IPS-NIHi7 (cell line): ENCODE data around the gene SEMA6D.
"Not testable (repeated sequence)": the region's sequence is repeated elsewhere in the genome, so short reads cannot be mapped to it uniquely, and the experiment has no call there.

Source experiments
- DNase-seq: peaks from one replicate; pipeline ENCODE4 v3.0.0; 2012; ENCODE audit warnings: mixed read lengths; ENCODE audit errors: extremely low spot score

The SEMA6D gene

GRCh38 chr15:47718497-47719437, 1.5 kb downstream of the SEMA6D start:
- DNase-seq = peak; percentile 20

GRCh38 chr15:47719730-47720129, 2.4 kb downstream of the SEMA6D start:
- no peak for DNase-seq

- no peak for DNase-seq
These were observed 3.2 kb downstream of the SEMA6D start for GRCh38 chr15:47720555-47720954.

- no peak for DNase-seq
These were observed 4.4 kb downstream of the SEMA6D start for GRCh38 chr15:47721676-47722075.

- DNase-seq = no peak
These were observed 7.0 kb downstream of the SEMA6D start for GRCh38 chr15:47724346-47724745.

- no peak for DNase-seq
These were observed 7.7 kb downstream of the SEMA6D start for GRCh38 chr15:47725051-47725450.

GRCh38 chr15:47725906-47726305, 8.6 kb downstream of the SEMA6D start:
- no peak for DNase-seq

GRCh38 chr15:47726399-47726823, 9.1 kb downstream of the SEMA6D start:
- DNase-seq = no peak

- no peak for DNase-seq
These were observed 9.8 kb downstream of the SEMA6D start for GRCh38 chr15:47727137-47727536.

GRCh38 chr15:47727676-47728075, 10.4 kb downstream of the SEMA6D start:
- DNase-seq = no peak

GRCh38 chr15:47728426-47728825, 11.1 kb downstream of the SEMA6D start:
- no peak for DNase-seq

GRCh38 chr15:47728886-47729285, 11.6 kb downstream of the SEMA6D start:
- no peak for DNase-seq

GRCh38 chr15:47731230-47731629, 13.9 kb downstream of the SEMA6D start:
- no peak for DNase-seq

- DNase-seq = no peak
These were observed 14.9 kb downstream of the SEMA6D start for GRCh38 chr15:47732248-47732647.

GRCh38 chr15:47733085-47733484, 15.8 kb downstream of the SEMA6D start:
- no peak for DNase-seq

- peak; percentile 41 for DNase-seq
These were observed 19.0 kb downstream of the SEMA6D start for GRCh38 chr15:47736143-47736786.

- DNase-seq = no peak
These were observed 20.2 kb downstream of the SEMA6D start for GRCh38 chr15:47737477-47737876.

- not testable (repeated sequence) for DNase-seq
These were observed 21.0 kb downstream of the SEMA6D start for GRCh38 chr15:47738144-47738825.

- DNase-seq = no peak
These were observed 23.8 kb downstream of the SEMA6D start for GRCh38 chr15:47741082-47741481.

- DNase-seq = no peak
These were observed 24.6 kb downstream of the SEMA6D start for GRCh38 chr15:47741907-47742306.

- DNase-seq = peak; percentile 23
These were observed 25.0 kb downstream of the SEMA6D start for GRCh38 chr15:47742334-47742733.

- peak; percentile 41 for DNase-seq
These were observed 25.4 kb downstream of the SEMA6D start for GRCh38 chr15:47742742-47743141.
